GM12878 (cell line): ENCODE measurements around the gene EBF3. TPM values are rescaled to one million over a fixed set of nuclear protein-coding genes. Genes with fewer than 3 reads are reported as not detected.

ENCODE experiments used
- ATAC-seq: fragments of 200-7000 bp; cut with Tn5 transposase; 3 replicates; pipeline ENCODE4 v1.9.1; 2020; ENCODE audit warnings: mild to moderate bottlenecking, moderate library complexity
- BruUV-seq: library from RNA; stranded (reverse); fragments of 400-500 nt; replicated peaks from 2 replicates; lab custom pipeline; 2021; lab: Mats Ljungman, UMichigan
- CTCF ChIA-PET: fragments of 300-600 bp; sonication (Branson Sonifier 250); formaldehyde crosslinking; extraction: SDS; loops from one replicate; lab custom pipeline; 2021; ENCODE audit warnings: inconsistent platforms; lab: Yijun Ruan, JAX
- POLR2A ChIA-PET: fragments of 350-600 bp; formaldehyde crosslinking; extraction: SDS; loops from one replicate; lab custom pipeline; 2021; ENCODE audit warnings: inconsistent platforms; lab: Charles Lee
- RAD21 ChIA-PET: fragments of 300-600 bp; sonication (Branson Sonifier 250); formaldehyde crosslinking; loops from one replicate; lab custom pipeline; 2023; ENCODE audit warnings: antibody characterized with exemption; ENCODE audit not compliant: unreplicated experiment; lab: Charles Lee
- SMC1A ChIA-PET: fragments of 300-600 bp; sonication (Branson Sonifier 250); formaldehyde crosslinking; loops from one replicate; lab custom pipeline; 2023; ENCODE audit not compliant: unreplicated experiment, uncharacterized antibody; lab: Charles Lee
- DNase-seq: peaks from one replicate; pipeline ENCODE4 v3.0.0-alpha.2; 2011; ENCODE audit warnings: low read depth, low spot score
- FAIRE-seq: peaks from 3 replicates; lab custom pipeline; 2011; peaks lifted over from hg19 to GRCh38; lab: Jason Lieb, UNC
- H2AFZ ChIP-seq: 2 replicates; pipeline ENCODE4 v1.6.0; 2011; ENCODE audit warnings: low read depth, low read length, control low read depth; ENCODE audit not compliant: control insufficient read depth
- H3K27ac ChIP-seq: 2 replicates; pipeline ENCODE4 v1.5.1; 2011; ENCODE audit warnings: control low read depth; ENCODE audit not compliant: control insufficient read depth, insufficient read depth
- H3K27me3 ChIP-seq, 2 experiments: replicated peaks in 1 of 2; 2 replicates each; pipeline versions ENCODE4 v1.6.0 to v1.6.1; 2011; ENCODE audit warnings: low read length in 1 of 2; ENCODE audit not compliant: control insufficient read depth in 2 of 2, insufficient read depth in 2 of 2
- H3K36me3 ChIP-seq, 2 experiments: 2 replicates each; pipeline ENCODE4 v1.5.1; 2011; ENCODE audit warnings: low read length in 1 of 2; ENCODE audit not compliant: control insufficient read depth in 2 of 2, insufficient read depth in 2 of 2
- H3K4me1 ChIP-seq: 2 replicates; pipeline ENCODE4 v1.6.1; 2011; ENCODE audit warnings: mild to moderate bottlenecking, low read length, moderate library complexity, mixed read lengths; ENCODE audit not compliant: control insufficient read depth, insufficient read depth
- H3K4me2 ChIP-seq: 2 replicates; pipeline ENCODE4 v1.6.0; 2011; ENCODE audit warnings: control low read depth; ENCODE audit not compliant: control insufficient read depth, insufficient read depth
- H3K4me3 ChIP-seq: fragments of 200-600 bp; sonication (generic); 2 replicates; pipeline ENCODE4 v1.5.1; 2016
- H3K79me2 ChIP-seq: 2 replicates; pipeline ENCODE4 v1.6.0; 2011; ENCODE audit warnings: low read length; ENCODE audit not compliant: control insufficient read depth, insufficient read depth
- H3K9ac ChIP-seq: 2 replicates; pipeline ENCODE4 v1.8.0; 2011; ENCODE audit warnings: low read length, control low read depth, mixed read lengths; ENCODE audit not compliant: control insufficient read depth, insufficient read depth
- H3K9me3 ChIP-seq: replicated peaks from 3 replicates; pipeline ENCODE4 v1.5.1; 2011; ENCODE audit warnings: mild to moderate bottlenecking, low read length; ENCODE audit not compliant: control insufficient read depth, insufficient read depth
- H4K20me1 ChIP-seq: 2 replicates; pipeline ENCODE4 v1.6.0; 2011; ENCODE audit not compliant: control insufficient read depth, insufficient read depth
- BACH1 ChIP-seq: fragments of 450-650 bp; IDR thresholded peaks from 2 replicates; pipeline ENCODE4 v1.6.1; 2017; ENCODE audit warnings: mild to moderate bottlenecking, borderline replicate concordance
- BCL11A ChIP-seq: IDR thresholded peaks from 2 replicates; pipeline ENCODE4 v1.6.1; 2011; ENCODE audit warnings: low read depth, low read length
- FOXK2 ChIP-seq: fragments of 450-650 bp; IDR thresholded peaks from 2 replicates; pipeline ENCODE4 v1.6.1; 2017; ENCODE audit warnings: mild to moderate bottlenecking, moderate library complexity
- IKZF1 ChIP-seq: fragments of 450-650 bp; conservative IDR thresholded peaks from 2 replicates; pipeline ENCODE4 v1.6.1; 2017; ENCODE audit warnings: antibody characterized with exemption, mild to moderate bottlenecking
- NR2C2 ChIP-seq: IDR thresholded peaks from 2 replicates; pipeline ENCODE4 v1.6.1; 2011; ENCODE audit warnings: borderline replicate concordance, low read depth; ENCODE audit not compliant: control insufficient read depth, insufficient read length
- RELA ChIP-seq: fragments of 450-650 bp; IDR thresholded peaks from 2 replicates; pipeline ENCODE4 v1.8.0; 2014; ENCODE audit warnings: borderline replicate concordance; ENCODE audit not compliant: partially characterized antibody
- SIX5 ChIP-seq: IDR thresholded peaks from 2 replicates; pipeline ENCODE4 v1.6.1; 2011; ENCODE audit warnings: mild to moderate bottlenecking, low read depth, low read length, moderate library complexity; ENCODE audit not compliant: severe bottlenecking
- STAT3 ChIP-seq: IDR thresholded peaks from 2 replicates; pipeline ENCODE4 v1.6.1; 2011; ENCODE audit warnings: low read depth, low read length, improper control_type of control experiment
- USF1 ChIP-seq: IDR thresholded peaks from 2 replicates; pipeline ENCODE4 v1.6.1; 2011; ENCODE audit warnings: borderline replicate concordance, low read depth, mild to moderate bottlenecking, moderate library complexity, mixed read lengths, low read length; ENCODE audit not compliant: insufficient read depth; ENCODE audit errors: extremely low read length
- YY1 ChIP-seq: IDR thresholded peaks from 2 replicates; pipeline ENCODE4 v1.6.1; 2011; ENCODE audit warnings: low read depth, mild to moderate bottlenecking, low read length
- ZBTB4 ChIP-seq: fragments of 450-650 bp; formaldehyde crosslinking; IDR thresholded peaks from 2 replicates; pipeline ENCODE4 v1.4.0; 2022; ENCODE audit warnings: mild to moderate bottlenecking, moderate library complexity
- ZBTB40 ChIP-seq: fragments of 450-650 bp; IDR thresholded peaks from 2 replicates; pipeline ENCODE4 v1.6.1; 2016; ENCODE audit warnings: mild to moderate bottlenecking, moderate library complexity, borderline replicate concordance
- ZNF217 ChIP-seq: fragments of 450-650 bp; IDR thresholded peaks from 2 replicates; pipeline ENCODE4 v1.6.1; 2017; ENCODE audit warnings: antibody characterized with exemption, mild to moderate bottlenecking
- ZNF384 ChIP-seq: IDR thresholded peaks from 2 replicates; pipeline ENCODE4 v1.6.1; 2012; ENCODE audit warnings: low read depth, mild to moderate bottlenecking, low read length, improper control_type of control experiment, borderline replicate concordance
- WGBS: methylation state at CpG from one replicate; pipeline ENCODE4 v1.1.6; 2016; ENCODE audit warnings: low lambda C conversion rate; ENCODE audit not compliant: insufficient replicate concordance, insufficient coverage; ENCODE audit errors: missing lambda C conversion rate; 5-methylcytosine and 5-hydroxymethylcytosine counted together
- in situ Hi-C: fragments of 300-500 bp; cut with MboI; formaldehyde crosslinking; loops from 9 replicates; pipeline ENCODE4 v1.14.3; 2018; ENCODE audit warnings: mixed read lengths
- intact Hi-C: fragments of 100-400 bp; cut with micrococcal nuclease; formaldehyde crosslinking; loops from one replicate; pipeline ENCODE4 v1.14.2; 2022; ENCODE audit not compliant: unreplicated experiment
- polyA plus RNA-seq, 11 experiments: library from polyadenylated mRNA; depleted of rRNA in 4 of 11; unstranded in 6 of 11; stranded (reverse) in 5 of 11; fragments of >200 nt; fragmentation: Nextera tagmentation in 4 of 11; fragmentation: Illumina TruSeq in 1 of 11; extraction: Ambion mirVana in 4 of 11; extraction: Trizol in 1 of 11; gene quantifications; 1 replicate in 1 of 11; 2 replicates in 10 of 11; pipeline versions ENCODE4 v1.2.1 to v1.2.3, GENCODE V29; 2011 to 2016; ENCODE audit warnings: inconsistent platforms in 2 of 11, missing spikeins in 2 of 11, low read depth in 1 of 11
- total RNA-seq, 4 experiments: library from RNA; depleted of rRNA in 3 of 4; stranded (reverse); fragments of >200 nt in 3 of 4; fragmentation: Illumina TruSeq in 1 of 4; extraction: Trizol in 1 of 4; gene quantifications; 2 replicates each; pipeline versions ENCODE4 v1.2.1 to v1.2.3, GENCODE V29; 2013 to 2021

EBF3 gene
- total and polyA plus RNA-seq, 10 of the 15 experiments (the other 5 are each of a cell fraction or from before 2014, with no cell fraction given) = not detected

- TF ChIP-seq ZBTB4 (CRISPR knock-in tag) = no peak
- no peak for TF ChIP-seq ZBTB40
- no peak for TF ChIP-seq IKZF1
Measured at GRCh38 chr10:129993621-129994020, 29.5 kb upstream of the EBF3 start (continued).

GRCh38 chr10:129992356-129992755 lies 28.3 kb upstream of the EBF3 start:
- WGBS = 22% methylated on average over 3 of the region's 3 CpGs
- no peak overlapping the region for H2AFZ ChIP-seq
- H3K9me3 ChIP-seq = no peaks in the 10 kb centered on the region
- ChIA-PET POLR2A (no interaction called here), RAD21 (no interaction called here), SMC1A (no interaction called here), CTCF (no interaction called here)
- H3K4me2 ChIP-seq = no peak overlapping the region
- H3K36me3 ChIP-seq = no peaks in the 10 kb centered on the region
- no peak overlapping the region for H3K4me3 ChIP-seq
- in situ Hi-C loops = no loop called here
- H3K79me2 ChIP-seq = no peaks in the 10 kb centered on the region
- H3K27me3 ChIP-seq = no peaks in the 10 kb centered on the region
- intact Hi-C loops = no loop called here
- H4K20me1 ChIP-seq = no peaks in the 10 kb centered on the region
- H3K9ac ChIP-seq = no peak overlapping the region
- no peak overlapping the region for H3K27ac ChIP-seq
- DNase-seq (no peak), ATAC-seq (no peak), FAIRE-seq (no peak)
- BruUV-seq = no TSS peak
- H3K4me1 ChIP-seq = no peaks in the 10 kb centered on the region
- TF ChIP-seq SIX5 = no peak
- TF ChIP-seq ZNF384 = no peak
- TF ChIP-seq BACH1 = no peak
- TF ChIP-seq NR2C2 = no peak
- no peak for TF ChIP-seq USF1
- no peak for TF ChIP-seq STAT3
- TF ChIP-seq BCL11A = no peak
- TF ChIP-seq YY1 = no peak
- no peak for TF ChIP-seq RELA
- TF ChIP-seq FOXK2 = no peak
- no peak for TF ChIP-seq ZNF217
